GM23338 (cell line): ENCODE results near the gene MEOX1. TPM values are rescaled to one million over a fixed set of nuclear protein-coding genes. Genes with fewer than 3 reads are reported as not detected.

Source experiments
- ATAC-seq: fragments of 200-7000 bp; cut with Tn5 transposase; 3 replicates; pipeline ENCODE4 v1.9.1; 2020
- DNase-seq: peaks from one replicate; pipeline ENCODE4 v3.0.0-alpha.2; 2015; ENCODE audit warnings: low spot score
- H2AFZ ChIP-seq: fragments of 200-600 bp; sonication (generic); 2 replicates; pipeline ENCODE4 v1.8.0; 2016; ENCODE audit warnings: antibody characterized with exemption, mild to moderate bottlenecking, moderate library complexity
- H3F3A ChIP-seq: fragments of 200-600 bp; sonication (generic); replicated peaks from 2 replicates; pipeline ENCODE4 v1.8.0; 2017; ENCODE audit warnings: antibody characterized with exemption, mixed run types, low read depth
- H3K27ac ChIP-seq: fragments of 200-600 bp; sonication (generic); 2 replicates; pipeline ENCODE4 v1.6.1; 2016; ENCODE audit warnings: low read depth
- H3K27me3 ChIP-seq: fragments of 200-600 bp; sonication (generic); 2 replicates; pipeline ENCODE4 v1.8.0; 2016; ENCODE audit warnings: mild to moderate bottlenecking, mixed run types, moderate library complexity; ENCODE audit not compliant: insufficient read depth
- H3K36me3 ChIP-seq: fragments of 200-600 bp; sonication (generic); 2 replicates; pipeline ENCODE4 v1.8.0; 2016; ENCODE audit warnings: mild to moderate bottlenecking; ENCODE audit not compliant: insufficient read depth
- H3K4me1 ChIP-seq: fragments of 200-600 bp; sonication (generic); 2 replicates; pipeline ENCODE4 v1.8.0; 2016; ENCODE audit warnings: mild to moderate bottlenecking, moderate library complexity; ENCODE audit not compliant: insufficient read depth
- H3K4me2 ChIP-seq: fragments of 200-600 bp; sonication (generic); 2 replicates; pipeline ENCODE4 v1.7.1; 2017; ENCODE audit warnings: mixed run types
- H3K4me3 ChIP-seq: fragments of 200-600 bp; sonication (generic); 2 replicates; pipeline ENCODE4 v1.6.1; 2016; ENCODE audit warnings: mixed run types
- H3K79me2 ChIP-seq: fragments of 200-600 bp; sonication (generic); replicated peaks from 2 replicates; pipeline ENCODE4 v1.8.0; 2017; ENCODE audit warnings: mild to moderate bottlenecking; ENCODE audit not compliant: insufficient read depth
- H3K9me2 ChIP-seq: fragments of 200-600 bp; sonication (generic); 2 replicates; pipeline ENCODE4 v1.8.0; 2017; ENCODE audit not compliant: insufficient read depth
- H4K20me1 ChIP-seq: fragments of 200-600 bp; sonication (generic); replicated peaks from 2 replicates; pipeline ENCODE4 v1.8.0; 2017; ENCODE audit warnings: mild to moderate bottlenecking; ENCODE audit not compliant: insufficient read depth
- H3K27ac Mint-ChIP-seq: 2 replicates; pipeline ENCODE4 v1.8.0; 2020; ENCODE audit warnings: inconsistent platforms, mild to moderate bottlenecking, moderate library complexity, mixed read lengths
- H3K27me3 Mint-ChIP-seq: 3 replicates; pipeline ENCODE4 v1.8.0; 2022; ENCODE audit warnings: low read depth, mild to moderate bottlenecking, moderate library complexity, mixed read lengths, inconsistent platforms; ENCODE audit not compliant: insufficient read depth, poor library complexity
- H3K36me3 Mint-ChIP-seq: 3 replicates; pipeline ENCODE4 v1.8.0; 2021; ENCODE audit warnings: low read depth, mild to moderate bottlenecking, inconsistent platforms, moderate library complexity, mixed read lengths
- H3K4me1 Mint-ChIP-seq: 3 replicates; pipeline ENCODE4 v1.8.0; 2020; ENCODE audit warnings: mild to moderate bottlenecking, inconsistent platforms, mixed read lengths
- H3K4me3 Mint-ChIP-seq: 3 replicates; pipeline ENCODE4 v1.8.0; 2021; ENCODE audit warnings: moderate library complexity, mild to moderate bottlenecking, inconsistent platforms, mixed read lengths
- H3K9me3 Mint-ChIP-seq: 3 replicates; pipeline ENCODE4 v1.8.0; 2020; ENCODE audit warnings: moderate library complexity, mild to moderate bottlenecking, inconsistent platforms, mixed read lengths
- CREB1 ChIP-seq: fragments of 250-450 bp; sonication (Bioruptor Pico); IDR thresholded peaks from 2 replicates; pipeline ENCODE4 v1.5.0; 2020; ENCODE audit warnings: low read depth, mild to moderate bottlenecking, moderate library complexity
- EZH2 ChIP-seq: fragments of 200-600 bp; sonication (generic); IDR thresholded peaks from one replicate; pipeline ENCODE4 v1.8.0; 2017; ENCODE audit warnings: antibody characterized with exemption, mild to moderate bottlenecking, low read depth; ENCODE audit not compliant: unreplicated experiment
- EZH2phosphoT487 ChIP-seq: fragments of 200-600 bp; sonication (generic); IDR thresholded peaks from one replicate; pipeline ENCODE4 v1.8.1; 2018; ENCODE audit warnings: antibody characterized with exemption; ENCODE audit not compliant: unreplicated experiment
- JUNB ChIP-seq: IDR thresholded peaks from one replicate; pipeline ENCODE4 v1.6.1; 2016; ENCODE audit warnings: antibody characterized with exemption; ENCODE audit not compliant: unreplicated experiment
- NANOG ChIP-seq: IDR thresholded peaks from 2 replicates; pipeline ENCODE4 v1.6.1; 2016; ENCODE audit warnings: antibody characterized with exemption, borderline replicate concordance
- POLR2AphosphoS5 ChIP-seq: IDR thresholded peaks from 2 replicates; pipeline ENCODE4 v1.6.1; 2016; ENCODE audit warnings: antibody characterized with exemption, low read depth
- STAT1 ChIP-seq: IDR thresholded peaks from one replicate; pipeline ENCODE4 v1.6.1; 2016; ENCODE audit warnings: antibody characterized with exemption; ENCODE audit not compliant: unreplicated experiment
- ZNF114 ChIP-seq: fragments of 250-450 bp; sonication (Bioruptor Pico); IDR thresholded peaks from 2 replicates; pipeline ENCODE4 v1.5.0; 2020; ENCODE audit warnings: mild to moderate bottlenecking, moderate library complexity
- ZNF331 ChIP-seq: fragments of 250-450 bp; sonication (Bioruptor Pico); IDR thresholded peaks from 2 replicates; pipeline ENCODE4 v1.5.0; 2020; ENCODE audit warnings: low read depth, mild to moderate bottlenecking, moderate library complexity
- ZNF462 ChIP-seq: fragments of 250-450 bp; sonication (Bioruptor Pico); IDR thresholded peaks from 2 replicates; pipeline ENCODE4 v1.5.0; 2020; ENCODE audit warnings: mild to moderate bottlenecking, moderate library complexity
- polyA plus RNA-seq: library from polyadenylated mRNA; unstranded; fragments of >200 nt; fragmentation: Nextera tagmentation; extraction: Ambion mirVana; gene quantifications from 2 replicates; pipeline ENCODE4 v1.2.1, GENCODE V29; 2016
- total RNA-seq: library from RNA; depleted of rRNA; stranded (reverse); fragments of >200 nt; shearing (Covaris generic); gene quantifications from 2 replicates; pipeline ENCODE4 v1.2.3, GENCODE V29; 2014
- TF ChIP-seq, protein P1 (sequence below): IDR thresholded peaks from one replicate; pipeline ENCODE4 v1.6.1; 2018; ENCODE audit warnings: antibody characterized with exemption; ENCODE audit not compliant: unreplicated experiment
- TF ChIP-seq, protein P2 (sequence below), 2 experiments: fragments of 200-600 bp in 1 of 2; sonication (generic) in 1 of 2; conservative IDR thresholded peaks; 2 replicates each; pipeline versions ENCODE4 v1.5.1 to v1.6.1; 2016 to 2017; ENCODE audit warnings: antibody characterized with exemption in 2 of 2, low read depth in 2 of 2, mild to moderate bottlenecking in 2 of 2, moderate library complexity in 1 of 2
- TF ChIP-seq, protein P3 (sequence below): IDR thresholded peaks from 2 replicates; pipeline ENCODE4 v1.6.1; 2016; ENCODE audit warnings: antibody characterized with exemption

The MEOX1 gene
- total and polyA plus RNA-seq, 2 experiments from 2014 or later = not detected

- no peak overlapping the region for H3K27ac ChIP-seq
- H3K27me3 Mint-ChIP-seq = peaks cover 16% of the 10 kb centered on the region
Observed at GRCh38 chr17:43591001-43591400, 70.7 kb downstream of the MEOX1 start.

More at GRCh38 chr17:43591001-43591400, 70.7 kb downstream of the MEOX1 start:
- Mint-ChIP-seq H3K36me3 (no peaks in the 10 kb centered on the region), H3K27ac (no peak overlapping the region), H3K9me3 (no peaks in the 10 kb centered on the region; the same call in 1 of the 3 replicates), H3K4me3 (no peak overlapping the region), H3K4me1 (peaks cover 17% of the 10 kb centered on the region)
- Histone ChIP-seq H3K36me3 (no peaks in the 10 kb centered on the region), H2AFZ (peak overlapping the region; percentile 90), H4K20me1 (no peaks in the 10 kb centered on the region), H3F3A (0 out of 2 replicates have a peak, but pooled peaks cover 6% of the 10 kb centered on the region), H3K4me2 (no peak overlapping the region), H3K79me2 (no peaks in the 10 kb centered on the region), H3K9me2 (no peaks in the 10 kb centered on the region), H3K4me3 (no peak overlapping the region), H3K27me3 (no peaks in the 10 kb centered on the region), H3K4me1 (peaks cover 5% of the 10 kb centered on the region)
- DNase-seq (no peak), ATAC-seq (no peak)
- no peak for TF ChIP-seq STAT1
- no peak for TF ChIP-seq ZNF331 (CRISPR knock-in tag)
- TF ChIP-seq, protein P1, sequence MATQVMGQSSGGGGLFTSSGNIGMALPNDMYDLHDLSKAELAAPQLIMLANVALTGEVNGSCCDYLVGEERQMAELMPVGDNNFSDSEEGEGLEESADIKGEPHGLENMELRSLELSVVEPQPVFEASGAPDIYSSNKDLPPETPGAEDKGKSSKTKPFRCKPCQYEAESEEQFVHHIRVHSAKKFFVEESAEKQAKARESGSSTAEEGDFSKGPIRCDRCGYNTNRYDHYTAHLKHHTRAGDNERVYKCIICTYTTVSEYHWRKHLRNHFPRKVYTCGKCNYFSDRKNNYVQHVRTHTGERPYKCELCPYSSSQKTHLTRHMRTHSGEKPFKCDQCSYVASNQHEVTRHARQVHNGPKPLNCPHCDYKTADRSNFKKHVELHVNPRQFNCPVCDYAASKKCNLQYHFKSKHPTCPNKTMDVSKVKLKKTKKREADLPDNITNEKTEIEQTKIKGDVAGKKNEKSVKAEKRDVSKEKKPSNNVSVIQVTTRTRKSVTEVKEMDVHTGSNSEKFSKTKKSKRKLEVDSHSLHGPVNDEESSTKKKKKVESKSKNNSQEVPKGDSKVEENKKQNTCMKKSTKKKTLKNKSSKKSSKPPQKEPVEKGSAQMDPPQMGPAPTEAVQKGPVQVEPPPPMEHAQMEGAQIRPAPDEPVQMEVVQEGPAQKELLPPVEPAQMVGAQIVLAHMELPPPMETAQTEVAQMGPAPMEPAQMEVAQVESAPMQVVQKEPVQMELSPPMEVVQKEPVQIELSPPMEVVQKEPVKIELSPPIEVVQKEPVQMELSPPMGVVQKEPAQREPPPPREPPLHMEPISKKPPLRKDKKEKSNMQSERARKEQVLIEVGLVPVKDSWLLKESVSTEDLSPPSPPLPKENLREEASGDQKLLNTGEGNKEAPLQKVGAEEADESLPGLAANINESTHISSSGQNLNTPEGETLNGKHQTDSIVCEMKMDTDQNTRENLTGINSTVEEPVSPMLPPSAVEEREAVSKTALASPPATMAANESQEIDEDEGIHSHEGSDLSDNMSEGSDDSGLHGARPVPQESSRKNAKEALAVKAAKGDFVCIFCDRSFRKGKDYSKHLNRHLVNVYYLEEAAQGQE = no peak
- no peak for TF ChIP-seq ZNF114 (CRISPR knock-in tag)
- TF ChIP-seq POLR2AphosphoS5 = no peak
- no peak for TF ChIP-seq JUNB
- TF ChIP-seq EZH2phosphoT487 = no peak
- TF ChIP-seq, protein P2, sequence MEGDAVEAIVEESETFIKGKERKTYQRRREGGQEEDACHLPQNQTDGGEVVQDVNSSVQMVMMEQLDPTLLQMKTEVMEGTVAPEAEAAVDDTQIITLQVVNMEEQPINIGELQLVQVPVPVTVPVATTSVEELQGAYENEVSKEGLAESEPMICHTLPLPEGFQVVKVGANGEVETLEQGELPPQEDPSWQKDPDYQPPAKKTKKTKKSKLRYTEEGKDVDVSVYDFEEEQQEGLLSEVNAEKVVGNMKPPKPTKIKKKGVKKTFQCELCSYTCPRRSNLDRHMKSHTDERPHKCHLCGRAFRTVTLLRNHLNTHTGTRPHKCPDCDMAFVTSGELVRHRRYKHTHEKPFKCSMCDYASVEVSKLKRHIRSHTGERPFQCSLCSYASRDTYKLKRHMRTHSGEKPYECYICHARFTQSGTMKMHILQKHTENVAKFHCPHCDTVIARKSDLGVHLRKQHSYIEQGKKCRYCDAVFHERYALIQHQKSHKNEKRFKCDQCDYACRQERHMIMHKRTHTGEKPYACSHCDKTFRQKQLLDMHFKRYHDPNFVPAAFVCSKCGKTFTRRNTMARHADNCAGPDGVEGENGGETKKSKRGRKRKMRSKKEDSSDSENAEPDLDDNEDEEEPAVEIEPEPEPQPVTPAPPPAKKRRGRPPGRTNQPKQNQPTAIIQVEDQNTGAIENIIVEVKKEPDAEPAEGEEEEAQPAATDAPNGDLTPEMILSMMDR (conservative IDR thresholded peaks at IDR 0.05; ENCODE audit: low read depth in 2 of 2) = no peak
- no peak for TF ChIP-seq ZNF462 (CRISPR knock-in tag)
- TF ChIP-seq NANOG = no peak
- TF ChIP-seq, protein P3, sequence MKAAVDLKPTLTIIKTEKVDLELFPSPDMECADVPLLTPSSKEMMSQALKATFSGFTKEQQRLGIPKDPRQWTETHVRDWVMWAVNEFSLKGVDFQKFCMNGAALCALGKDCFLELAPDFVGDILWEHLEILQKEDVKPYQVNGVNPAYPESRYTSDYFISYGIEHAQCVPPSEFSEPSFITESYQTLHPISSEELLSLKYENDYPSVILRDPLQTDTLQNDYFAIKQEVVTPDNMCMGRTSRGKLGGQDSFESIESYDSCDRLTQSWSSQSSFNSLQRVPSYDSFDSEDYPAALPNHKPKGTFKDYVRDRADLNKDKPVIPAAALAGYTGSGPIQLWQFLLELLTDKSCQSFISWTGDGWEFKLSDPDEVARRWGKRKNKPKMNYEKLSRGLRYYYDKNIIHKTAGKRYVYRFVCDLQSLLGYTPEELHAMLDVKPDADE = no peak
- no peak for TF ChIP-seq CREB1
- no peak for TF ChIP-seq EZH2
